SK-N-DZ (cell line): ENCODE measurements around the gene P2RX2.

ENCODE experiments used
- DNase-seq: peaks from one replicate; pipeline ENCODE4 v3.0.0-alpha.2; 2015; ENCODE audit warnings: low spot score

The P2RX2 gene

DNA sequence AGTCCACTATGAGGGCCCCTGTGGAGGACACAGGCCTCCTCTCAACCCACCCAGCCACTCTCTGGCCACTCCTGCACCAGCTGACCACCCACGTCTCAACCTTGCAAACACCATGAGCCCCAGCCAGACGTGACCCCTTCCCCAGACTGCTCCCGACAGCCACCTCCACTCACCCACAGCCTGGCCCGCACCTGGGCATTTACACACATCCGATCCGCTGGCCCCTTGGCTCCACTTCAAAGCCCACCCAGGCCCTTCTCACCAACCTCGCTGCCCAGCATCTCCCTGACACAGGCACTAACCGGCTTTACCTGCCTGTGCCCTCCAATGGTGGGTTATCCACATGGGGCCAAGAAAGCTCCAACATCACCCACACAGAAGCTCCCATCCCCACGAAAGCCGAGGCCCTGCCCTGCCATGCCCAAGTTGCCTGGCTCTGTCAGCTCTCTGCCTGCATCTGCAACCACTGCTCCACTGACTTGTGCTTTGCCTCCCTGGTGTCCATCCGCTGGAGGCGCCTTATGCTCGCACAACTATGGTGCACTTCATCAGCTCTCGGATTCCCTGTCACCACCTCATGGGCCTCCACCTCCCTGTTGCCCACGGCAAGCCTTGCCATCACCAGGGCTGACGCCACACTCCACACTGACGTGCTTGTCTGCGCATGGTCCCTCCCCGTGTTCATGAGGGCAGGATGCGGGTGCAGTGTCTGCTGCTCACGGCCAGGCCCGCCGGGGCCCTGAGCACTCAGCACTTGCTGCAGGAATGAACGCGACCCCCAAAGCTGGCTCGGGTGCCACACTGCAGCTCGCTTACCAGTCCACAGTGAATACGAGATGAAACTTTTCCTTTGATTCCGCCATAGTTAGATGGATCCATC, 16.7 kb downstream of the P2RX2 start:
- DNase-seq = no peak

DNA sequence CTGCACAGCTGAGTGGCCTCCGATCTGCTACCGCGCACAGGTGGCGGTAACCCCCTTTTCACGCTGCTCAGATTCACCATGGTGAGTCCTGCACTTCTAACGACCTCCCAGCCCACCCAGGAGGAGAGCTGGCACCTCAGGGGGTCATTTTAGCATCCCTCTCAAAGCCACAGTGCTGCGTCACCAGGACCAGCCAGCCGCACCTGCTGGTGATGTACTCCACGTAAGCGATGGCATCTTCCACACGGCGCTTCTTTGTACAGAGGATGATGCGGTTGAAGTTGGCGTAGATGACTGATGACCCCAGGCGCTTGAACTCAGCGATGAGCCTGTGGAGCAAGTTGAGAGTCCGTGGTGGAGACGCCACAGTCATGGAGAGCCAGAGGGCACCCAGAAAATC, 19.2 kb downstream of the P2RX2 start:
- no peak for DNase-seq

DNA sequence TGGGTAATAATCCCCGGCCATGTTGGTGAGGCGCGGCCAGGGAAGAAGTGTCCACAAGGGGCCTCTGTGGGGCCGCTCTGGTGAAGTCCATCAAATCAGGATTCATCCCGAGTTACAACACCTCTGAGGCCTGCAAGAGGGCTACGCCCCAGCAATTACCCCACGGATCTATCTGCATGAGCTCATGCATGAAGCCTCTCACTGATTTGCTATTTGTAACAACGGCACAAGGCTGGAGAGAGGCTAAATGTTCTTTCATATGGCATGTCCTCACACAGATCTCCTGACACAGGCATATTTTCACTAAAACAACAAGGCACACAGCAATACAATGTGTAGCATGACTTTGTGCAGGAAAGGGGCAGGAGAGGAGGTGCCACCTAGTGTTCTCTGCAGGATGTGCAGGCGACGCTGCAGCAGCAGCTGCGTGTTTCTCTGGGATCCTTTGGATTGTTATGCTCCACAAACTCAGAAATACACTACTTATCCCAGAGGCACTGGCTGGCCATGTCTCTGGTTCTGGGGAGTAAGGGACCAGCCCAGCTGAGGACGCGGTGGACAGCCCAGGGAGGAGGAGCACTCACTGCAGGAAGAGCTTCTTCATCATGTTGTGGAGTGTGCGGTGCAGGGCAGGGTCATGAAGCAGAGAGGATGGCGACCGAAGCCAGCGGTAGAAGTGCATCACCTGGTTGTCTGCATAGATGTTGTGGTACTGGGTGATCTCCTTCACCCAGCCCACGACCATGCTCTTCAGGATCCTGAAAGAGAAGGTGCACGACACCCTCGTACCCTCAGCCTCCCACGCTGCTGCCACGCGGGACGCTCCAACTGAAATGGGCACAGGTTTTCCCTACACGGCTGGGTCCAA, 20.2 kb downstream of the P2RX2 start:
- DNase-seq = no peak

GRCh38 chr12:132639956-132640520, 21.5 kb downstream of the P2RX2 start:
- no peak for DNase-seq

DNA sequence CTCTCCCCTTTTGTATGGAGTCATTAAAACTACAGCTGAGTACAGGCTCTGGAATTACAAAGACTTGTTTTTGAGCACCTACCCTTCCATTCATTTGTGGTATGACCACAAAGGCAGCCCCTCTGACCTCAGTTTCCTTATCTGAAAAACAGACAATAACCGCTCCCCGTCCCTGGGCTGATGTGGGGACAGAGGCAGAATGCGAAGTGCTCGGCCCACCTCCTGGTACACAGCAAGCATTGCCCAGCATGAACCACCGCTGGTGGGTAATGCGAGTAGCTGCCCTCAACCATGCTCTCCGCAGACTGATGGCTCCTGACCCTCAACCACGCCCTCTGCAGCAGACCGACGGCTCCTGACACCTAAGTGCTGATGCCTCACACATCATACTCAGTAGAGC, 22.4 kb downstream of the P2RX2 start:
- no peak for DNase-seq

- no peak for DNase-seq
These were observed 23.5 kb downstream of the P2RX2 start for GRCh38 chr12:132641811-132642650.

GRCh38 chr12:132642846-132643835, 24.6 kb downstream of the P2RX2 start:
- no peak for DNase-seq

- DNase-seq = no peak
These were observed 28.3 kb downstream of the P2RX2 start for GRCh38 chr12:132646850-132647249.

DNA sequence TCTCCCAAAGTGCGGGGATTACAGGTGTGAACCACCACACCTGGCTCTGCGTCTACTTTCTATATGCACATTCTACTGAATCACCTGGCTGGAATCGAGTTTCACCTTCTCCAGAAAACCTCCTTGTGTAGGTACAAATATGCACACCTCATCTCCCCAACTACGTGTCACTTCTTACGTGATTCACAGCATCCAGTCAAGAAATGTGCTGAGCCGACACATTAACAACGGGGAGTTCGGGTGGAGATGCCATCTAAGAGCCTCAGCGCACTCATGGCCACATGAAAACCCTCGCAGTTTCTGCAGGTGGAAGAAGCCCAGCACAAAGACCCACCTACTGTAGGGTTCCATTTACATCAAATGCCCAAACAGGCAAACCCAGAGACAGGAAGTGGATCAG, 29.3 kb downstream of the P2RX2 start:
- DNase-seq = no peak

- DNase-seq = no peak
These were observed 30.1 kb downstream of the P2RX2 start for GRCh38 chr12:132648616-132649225.

DNA sequence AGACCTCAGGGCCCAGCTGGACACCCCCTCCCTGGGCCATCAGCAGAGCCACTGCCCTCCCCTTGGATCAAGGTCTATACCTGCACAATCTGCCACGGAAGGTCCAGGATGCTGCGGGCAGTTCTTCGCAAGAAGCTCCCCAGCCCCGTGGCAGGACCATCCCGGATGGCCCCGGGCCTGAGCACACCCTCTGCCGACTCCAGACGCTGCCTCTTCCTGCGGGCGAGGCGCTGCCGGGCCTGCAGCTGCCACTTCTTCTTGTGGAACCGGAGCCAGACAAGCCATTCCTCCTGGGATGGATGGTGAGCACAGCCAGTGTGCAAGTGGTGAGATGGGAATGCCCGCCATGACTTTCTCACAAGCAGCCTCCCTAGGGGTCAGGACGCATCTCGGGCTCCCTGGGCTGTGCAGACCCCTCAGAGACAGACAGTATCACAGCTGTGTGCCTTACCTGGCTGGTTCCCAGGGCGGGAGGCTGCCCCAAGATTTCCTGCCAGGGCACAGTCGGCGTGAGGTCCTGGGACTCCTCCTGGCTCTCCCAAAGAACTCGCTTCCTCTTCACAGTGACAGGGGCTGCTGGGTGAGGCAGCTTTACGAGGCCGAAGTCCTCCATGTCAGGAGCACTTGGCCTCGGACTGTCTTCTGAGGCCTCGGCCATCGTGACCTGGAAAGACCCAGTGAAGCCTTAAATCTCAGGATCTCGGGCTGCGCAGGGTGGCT, 30.8 kb downstream of the P2RX2 start:
- DNase-seq = no peak

- DNase-seq = no peak
These were observed 33.0 kb downstream of the P2RX2 start for GRCh38 chr12:132651444-132652100.

DNA sequence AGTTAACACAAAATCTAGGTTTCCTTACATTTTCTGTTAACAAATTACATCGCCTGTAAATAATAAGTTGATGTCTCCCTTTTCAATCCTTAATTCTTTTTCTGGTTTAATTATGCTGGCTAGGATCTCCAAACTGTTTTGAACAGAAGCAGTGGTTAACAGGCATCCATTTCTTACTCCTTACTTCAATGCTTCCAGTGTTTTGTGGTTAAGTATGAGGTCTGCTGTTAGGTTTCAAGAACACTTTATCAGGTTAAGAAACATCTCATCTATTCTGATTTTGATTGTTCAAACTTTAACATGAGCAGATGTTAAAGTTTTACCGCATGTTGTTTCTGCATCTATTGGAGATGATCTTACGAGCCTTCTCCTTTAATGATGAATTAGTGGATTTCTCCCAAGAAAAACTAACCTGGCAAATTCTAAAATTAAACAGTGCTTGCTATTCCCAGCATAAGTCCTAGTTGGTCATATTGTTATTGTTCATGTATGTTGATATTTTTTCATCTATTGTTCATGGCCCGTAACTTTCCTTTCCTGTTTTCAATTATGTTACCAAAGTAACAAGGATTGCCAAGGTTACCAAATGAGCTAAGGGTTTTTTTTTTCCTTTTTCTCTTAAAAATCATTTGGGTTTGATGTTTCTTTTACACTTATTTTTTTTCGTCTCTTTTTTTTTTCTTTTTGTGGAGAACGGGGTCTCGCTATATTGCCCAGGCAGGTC, 35.2 kb downstream of the P2RX2 start:
- DNase-seq = no peak

GRCh38 chr12:132657004-132657727, 38.6 kb downstream of the P2RX2 start:
- DNase-seq = no peak

GRCh38 chr12:132658149-132658894, 39.7 kb downstream of the P2RX2 start:
- DNase-seq = no peak

DNA sequence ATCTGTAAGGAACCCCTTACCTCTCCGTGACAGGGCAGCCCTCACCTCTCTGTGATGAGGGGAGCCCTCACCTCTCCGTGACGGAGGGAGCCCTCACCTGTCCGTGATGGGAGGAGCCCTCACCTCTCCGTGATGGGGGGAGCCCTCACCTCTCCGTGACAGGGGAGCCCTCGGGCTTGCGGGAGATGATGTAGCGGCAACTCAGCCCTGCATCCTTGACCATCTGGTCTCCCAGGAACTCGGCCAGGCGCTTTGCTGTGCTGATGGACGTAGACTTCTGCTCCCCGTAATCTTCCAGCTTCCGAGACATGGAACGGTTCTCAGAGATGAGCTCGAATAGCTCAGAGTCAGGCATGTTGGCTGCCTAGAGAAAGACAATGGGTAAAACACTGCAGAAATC, 40.6 kb downstream of the P2RX2 start:
- no peak for DNase-seq
